K562 (cell line): ENCODE data around the gene ADAMTS20. TPM values are rescaled to one million over a fixed set of nuclear protein-coding genes. Genes with fewer than 3 reads are reported as not detected.

Experiments
- ATAC-seq: fragments of 200-7000 bp; cut with Tn5 transposase; 3 replicates; pipeline ENCODE4 v1.9.1; 2020; ENCODE audit warnings: moderate library complexity
- BruUV-seq: library from RNA; stranded (reverse); fragments of 400-500 nt; replicated peaks from 2 replicates; lab custom pipeline; 2021; lab: Mats Ljungman, UMichigan
- CTCF ChIA-PET: fragments of 300-600 bp; formaldehyde crosslinking; extraction: SDS; loops from one replicate; lab custom pipeline; 2021; ENCODE audit warnings: low intra/inter-chr PET ratio; lab: Yijun Ruan, JAX
- POLR2A ChIA-PET: fragments of 300-600, 350-650 bp; sonication (Branson Sonifier 250); formaldehyde crosslinking; extraction: SDS; loops from one replicate; lab custom pipeline; 2021; ENCODE audit warnings: antibody characterized with exemption, inconsistent platforms; lab: Yijun Ruan, JAX
- DNase-seq, 4 experiments: peaks; one replicate each; pipeline versions ENCODE4 v3.0.0 to v3.0.0-alpha.2; 2011 to 2018; ENCODE audit warnings: low spot score in 3 of 4, mixed read lengths in 3 of 4; ENCODE audit errors: extremely low read depth in 1 of 4
- FAIRE-seq: peaks from 2 replicates; lab custom pipeline; 2011; peaks lifted over from hg19 to GRCh38; lab: Jason Lieb, UNC
- H2AFZ ChIP-seq: 2 replicates; pipeline ENCODE4 v1.6.0; 2011; ENCODE audit warnings: low read depth, low read length, control low read depth, inconsistent platforms
- H3K27ac ChIP-seq: fragments of 200-600 bp; 3 replicates; pipeline ENCODE4 v1.8.0; 2011; ENCODE audit warnings: low read depth, mild to moderate bottlenecking, control low read depth, inconsistent platforms, low read length, moderate library complexity, mixed read lengths; ENCODE audit errors: extremely low read depth
- H3K27me3 ChIP-seq, 2 experiments: fragments of 300-600 bp in 1 of 2; 2 replicates in 1 of 2; 3 replicates in 1 of 2; pipeline versions ENCODE4 v1.6.0 to v1.8.0; 2011; ENCODE audit warnings: inconsistent platforms in 2 of 2, low read length in 2 of 2, mild to moderate bottlenecking in 1 of 2, mixed read lengths in 1 of 2, moderate library complexity in 1 of 2; ENCODE audit not compliant: control insufficient read depth in 2 of 2, insufficient read depth in 2 of 2
- H3K36me3 ChIP-seq: fragments of 300-600 bp; 3 replicates; pipeline ENCODE4 v1.8.0; 2011; ENCODE audit warnings: mild to moderate bottlenecking, low read length, inconsistent platforms; ENCODE audit not compliant: control insufficient read depth, insufficient read depth
- H3K4me1 ChIP-seq, 2 experiments: fragments of 200-600 bp in 1 of 2; replicated peaks in 1 of 2; 2 replicates in 1 of 2; 3 replicates in 1 of 2; pipeline versions ENCODE4 v1.5.1 to v1.8.0; 2011; ENCODE audit warnings: inconsistent platforms in 2 of 2, low read length in 2 of 2, mild to moderate bottlenecking in 1 of 2, mixed read lengths in 1 of 2, moderate library complexity in 1 of 2; ENCODE audit not compliant: control insufficient read depth in 2 of 2, insufficient read depth in 2 of 2
- H3K4me2 ChIP-seq: 2 replicates; pipeline ENCODE4 v1.6.1; 2011; ENCODE audit warnings: low read length, control low read depth, inconsistent platforms, mixed read lengths; ENCODE audit not compliant: insufficient read depth
- H3K4me3 ChIP-seq: fragments of 200-600 bp; sonication (generic), shearing (Covaris generic); 2 replicates; pipeline ENCODE4 v1.5.1; 2016; ENCODE audit warnings: control low read depth, inconsistent platforms
- H3K79me2 ChIP-seq: fragments of 200-600 bp; 3 replicates; pipeline ENCODE4 v1.8.0; 2011; ENCODE audit warnings: low read length, inconsistent platforms; ENCODE audit not compliant: control insufficient read depth, insufficient read depth
- H3K9ac ChIP-seq, 2 experiments: 2 replicates each; pipeline versions ENCODE4 v1.6.0 to v1.6.1; 2011; ENCODE audit warnings: low read depth in 2 of 2, low read length in 2 of 2, control low read depth in 1 of 2, inconsistent platforms in 1 of 2, mild to moderate bottlenecking in 1 of 2, mixed read lengths in 1 of 2; ENCODE audit not compliant: insufficient read depth in 1 of 2
- H3K9me1 ChIP-seq: one replicate; pipeline ENCODE4 v1.6.0; 2011; ENCODE audit warnings: inconsistent platforms, mild to moderate bottlenecking, low read length, moderate library complexity; ENCODE audit not compliant: control insufficient read depth, insufficient read depth
- H3K9me3 ChIP-seq: replicated peaks from 2 replicates; pipeline ENCODE4 v1.5.1; 2011; ENCODE audit warnings: low read depth, low read length, inconsistent platforms; ENCODE audit not compliant: control insufficient read depth, insufficient read depth
- H4K20me1 ChIP-seq: replicated peaks from 2 replicates; pipeline ENCODE4 v1.6.1; 2011; ENCODE audit warnings: low read length, inconsistent platforms, mixed read lengths; ENCODE audit not compliant: control insufficient read depth, insufficient read depth
- CBFA2T2 ChIP-seq: fragments of 450-650 bp; conservative IDR thresholded peaks from 2 replicates; pipeline ENCODE4 v1.6.1; 2017; ENCODE audit warnings: mild to moderate bottlenecking
- DEAF1 ChIP-seq: fragments of 450-650 bp; formaldehyde crosslinking; IDR thresholded peaks from 2 replicates; pipeline ENCODE4 v1.4.0; 2020; ENCODE audit warnings: mild to moderate bottlenecking, moderate library complexity
- ELK1 ChIP-seq: sonication (generic); formaldehyde crosslinking; IDR thresholded peaks from 2 replicates; pipeline ENCODE4 v1.8.1; 2022; ENCODE audit warnings: missing genetic modification reagents
- ELK3 ChIP-seq: fragments of 450-650 bp; formaldehyde crosslinking; IDR thresholded peaks from 2 replicates; pipeline ENCODE4 v1.4.0; 2020; ENCODE audit warnings: mild to moderate bottlenecking
- GTF2F1 ChIP-seq: IDR thresholded peaks from 2 replicates; pipeline ENCODE4 v1.6.1; 2011; ENCODE audit warnings: low read depth, low read length, improper control_type of control experiment
- HOMEZ ChIP-seq: fragments of 250-450 bp; sonication (Bioruptor Pico); IDR thresholded peaks from 2 replicates; pipeline ENCODE4 v1.4.0; 2020; ENCODE audit warnings: mild to moderate bottlenecking, moderate library complexity
- L3MBTL2 ChIP-seq: fragments of 450-650 bp; IDR thresholded peaks from 2 replicates; pipeline ENCODE4 v1.6.1; 2016; ENCODE audit warnings: mild to moderate bottlenecking, moderate library complexity
- TEAD4 ChIP-seq, 2 experiments: sonication (generic) in 1 of 2; formaldehyde crosslinking in 1 of 2; IDR thresholded peaks; 2 replicates each; pipeline versions ENCODE4 v1.6.1 to v1.8.0; 2012 to 2022; ENCODE audit warnings: borderline replicate concordance in 1 of 2, inconsistent platforms in 1 of 2, low read length in 1 of 2, mild to moderate bottlenecking in 1 of 2, missing genetic modification reagents in 1 of 2
- ZNF592 ChIP-seq: fragments of 450-650 bp; IDR thresholded peaks from 2 replicates; pipeline ENCODE4 v1.6.1; 2017; ENCODE audit warnings: antibody characterized with exemption, mild to moderate bottlenecking
- ZNF740 ChIP-seq, 3 experiments: fragments of 200-800 bp in 1 of 3; sonication (Bioruptor generic) in 1 of 3; sonication (generic) in 1 of 3; formaldehyde crosslinking in 1 of 3; IDR thresholded peaks; 2 replicates each; pipeline versions ENCODE4 v1.6.1 to v1.8.0; 2016 to 2022; ENCODE audit warnings: mild to moderate bottlenecking in 2 of 3, missing compliant biosample characterization in 2 of 3, missing genetic modification characterization in 2 of 3, missing genetic modification reagents in 1 of 3
- whole genome bisulfite sequencing: fragments of 100-300 bp; shearing (Covaris generic); methylation state at CpG from one replicate; pipeline ENCODE4 v1.1.6; 2016; ENCODE audit warnings: low coverage, mixed read lengths; ENCODE audit not compliant: insufficient coverage; ENCODE audit errors: missing lambda C conversion rate; 5-methylcytosine and 5-hydroxymethylcytosine counted together
- in situ Hi-C: fragments of 300-500 bp; cut with MboI; formaldehyde crosslinking; loops from 4 replicates; pipeline ENCODE4 v1.15.0; 2018; ENCODE audit warnings: inconsistent platforms, mixed read lengths
- intact Hi-C: fragments of 100-400 bp; cut with micrococcal nuclease; formaldehyde crosslinking; loops from 2 replicates; pipeline ENCODE4 v1.14.2; 2022
- polyA plus RNA-seq, 8 experiments: library from polyadenylated mRNA; depleted of rRNA in 4 of 8; stranded (reverse) in 5 of 8; unstranded in 3 of 8; fragments of >200 nt; fragmentation: Nextera tagmentation in 2 of 8; fragmentation: Illumina TruSeq in 1 of 8; extraction: Ambion mirVana in 2 of 8; extraction: Trizol in 1 of 8; gene quantifications; 2 replicates each; pipeline versions ENCODE4 v1.2.1 to v1.2.3, GENCODE V29; 2011 to 2014; ENCODE audit warnings: inconsistent platforms in 1 of 8, missing spikeins in 1 of 8
- total RNA-seq, 7 experiments: library from RNA; depleted of rRNA in 6 of 7; stranded (reverse); fragments of >200 nt in 6 of 7; fragmentation: Illumina TruSeq in 2 of 7; extraction: Trizol in 2 of 7; gene quantifications; 2 replicates each; pipeline versions ENCODE4 v1.2.1 to v1.2.3, GENCODE V29; 2011 to 2021; ENCODE audit warnings: low replicate concordance in 1 of 7

Gene ADAMTS20
- total and polyA plus RNA-seq, 9 of the 15 experiments (the other 6 are each of a cell fraction or from before 2014, with no cell fraction given) = 0.01 to 0.84 (median 0.07) TPM; not detected in 2

GRCh38 chr12:43396671-43397070 lies 155.3 kb downstream of the ADAMTS20 start:
- H3K4me2 ChIP-seq = no peak overlapping the region
- ChIA-PET CTCF (no interaction called here), POLR2A (interaction anchor here (0.7 kb wide), 1 partner anchor 535 kb away, joined by 4 read pairs; no protein-coding TSS in a partner anchor)
- no peaks in the 10 kb centered on the region for H3K79me2 ChIP-seq
- no TSS peak for BruUV-seq
- H3K9me1 ChIP-seq = no peaks in the 10 kb centered on the region
- WGBS = 4% methylated on average over 5 of the region's 5 CpGs
- H3K9me3 ChIP-seq = no peaks in the 10 kb centered on the region
- ATAC-seq (no peak), FAIRE-seq (no peak), DNase-seq (no peak)
- no peak overlapping the region for H3K9ac ChIP-seq
- intact Hi-C loops (no loop called here), in situ Hi-C loops (no loop called here)
- H3K4me1 ChIP-seq = no peaks in the 10 kb centered on the region
- no peak overlapping the region for H2AFZ ChIP-seq
- H3K36me3 ChIP-seq = no peaks in the 10 kb centered on the region
- no peak overlapping the region for H3K4me3 ChIP-seq
- no peaks in the 10 kb centered on the region for H4K20me1 ChIP-seq
- H3K27me3 ChIP-seq = no peaks in the 10 kb centered on the region
- H3K27ac ChIP-seq = no peak overlapping the region
- no peak for TF ChIP-seq GTF2F1
- no peak for TF ChIP-seq L3MBTL2
- no peak for TF ChIP-seq DEAF1 (CRISPR knock-in tag)
- TF ChIP-seq ELK1 (CRISPR knock-in tag) = no peak
- TF ChIP-seq ZNF740 (CRISPR knock-in tag; IDR thresholded peaks at IDR 0.05) = no peak
- TF ChIP-seq ZNF740 (tag; IDR thresholded peaks at IDR 0.05) = no peak
- TF ChIP-seq CBFA2T2 = no peak
- no peak for TF ChIP-seq TEAD4 (IDR thresholded peaks at IDR 0.05; ENCODE audit: low read length)
- no peak for TF ChIP-seq TEAD4 (CRISPR knock-in tag; IDR thresholded peaks at IDR 0.05; ENCODE audit: borderline replicate concordance)
- TF ChIP-seq ELK3 = no peak
- TF ChIP-seq ZNF592 = no peak
- no peak for TF ChIP-seq HOMEZ (CRISPR knock-in tag)
